HG03432 (cell line): ENCODE results near the gene KRT12.
"Not testable (repeated sequence)": the region's sequence is repeated elsewhere in the genome, so short reads cannot be mapped to it uniquely, and the experiment has no call there.

Experiments used
- ATAC-seq: cut with Tn5 transposase; IDR thresholded peaks from one replicate; pipeline ENCODE4 v1.9.1; 2021; ENCODE audit warnings: mild to moderate bottlenecking, moderate library complexity; ENCODE audit not compliant: unreplicated experiment

Gene KRT12

DNA sequence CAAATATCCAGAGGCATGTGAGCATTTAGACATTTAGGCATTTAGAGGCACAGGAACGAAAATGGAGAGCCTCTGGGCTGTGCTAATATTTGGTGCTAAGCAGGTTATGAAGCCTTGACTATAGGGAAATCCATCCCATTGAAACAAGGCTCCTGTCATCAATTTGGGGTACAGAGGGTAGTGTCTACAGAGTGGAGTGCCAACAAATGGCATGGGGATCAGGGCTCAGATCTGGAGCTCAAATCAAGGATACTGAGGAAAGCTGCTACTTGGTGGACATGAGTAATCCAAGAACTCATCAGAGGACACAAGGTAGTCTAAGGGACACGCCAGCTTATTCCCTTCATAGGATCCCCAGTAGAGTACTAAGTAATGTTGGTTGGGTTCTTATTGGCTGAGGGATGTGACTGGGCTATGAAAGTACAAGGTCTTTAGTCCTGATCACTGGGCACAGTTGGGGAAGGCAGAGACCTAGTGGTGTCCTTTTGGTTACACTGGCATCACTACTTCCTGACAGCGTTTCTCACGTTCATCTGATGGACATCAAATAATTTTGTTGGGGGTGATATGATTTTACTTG is 49.8 kb downstream of the KRT12 start:
- no peak for ATAC-seq

DNA sequence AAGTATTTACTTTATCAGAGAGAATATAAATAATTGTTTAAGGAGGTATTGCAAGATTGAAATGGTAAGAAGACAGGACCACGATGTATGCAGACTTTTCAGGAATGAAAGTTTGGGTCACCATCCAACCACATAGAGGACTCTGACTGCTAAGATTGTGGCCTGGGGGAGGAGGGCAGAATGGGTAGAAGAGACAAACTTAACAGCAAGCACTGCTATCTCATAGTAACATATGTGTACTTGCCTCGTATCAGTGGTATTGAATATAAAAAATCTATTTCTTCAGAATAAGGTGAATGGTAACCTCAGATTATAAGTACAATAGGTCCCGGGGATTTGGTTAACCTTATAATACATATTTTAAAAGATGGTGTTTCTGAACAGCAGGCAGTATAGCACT is 50.5 kb downstream of the KRT12 start:
- no peak for ATAC-seq

DNA sequence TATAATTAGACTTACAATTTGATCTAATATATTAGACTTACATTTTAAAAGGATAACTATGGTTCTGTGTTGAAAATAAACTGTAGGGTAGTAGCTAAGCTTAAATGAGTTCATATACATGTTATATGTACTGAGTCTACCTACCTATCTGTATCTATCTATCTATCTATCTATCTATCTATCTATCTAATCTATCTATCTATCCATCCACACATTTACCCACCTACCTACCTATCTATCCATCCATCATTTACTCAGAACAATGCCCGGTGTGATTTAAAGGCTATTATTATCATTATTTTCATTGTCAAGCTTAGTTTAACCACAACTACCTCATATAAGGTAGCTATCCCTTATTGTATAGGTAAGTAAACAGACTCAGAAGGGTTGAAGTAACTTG is 51.6 kb downstream of the KRT12 start:
- ATAC-seq, result no peak

DNA sequence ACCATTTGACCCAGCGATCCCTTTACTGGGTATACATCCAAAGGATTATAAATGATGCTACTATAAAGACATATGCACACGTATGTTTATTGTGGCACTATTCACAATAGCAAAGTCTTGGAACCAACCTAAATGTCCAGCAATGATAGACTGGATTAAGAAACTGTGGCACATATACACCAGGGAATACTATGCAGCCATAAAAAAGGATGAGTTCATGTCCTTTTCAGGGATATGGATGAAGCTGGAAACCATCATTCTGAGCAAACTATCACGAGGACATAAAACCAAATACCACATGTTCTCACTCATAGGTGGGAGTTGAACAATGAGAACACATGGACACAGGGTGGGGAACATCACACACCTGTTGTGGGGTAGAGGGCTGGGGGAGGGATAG is 52.4 kb downstream of the KRT12 start:
- ATAC-seq, result not testable (repeated sequence)

DNA sequence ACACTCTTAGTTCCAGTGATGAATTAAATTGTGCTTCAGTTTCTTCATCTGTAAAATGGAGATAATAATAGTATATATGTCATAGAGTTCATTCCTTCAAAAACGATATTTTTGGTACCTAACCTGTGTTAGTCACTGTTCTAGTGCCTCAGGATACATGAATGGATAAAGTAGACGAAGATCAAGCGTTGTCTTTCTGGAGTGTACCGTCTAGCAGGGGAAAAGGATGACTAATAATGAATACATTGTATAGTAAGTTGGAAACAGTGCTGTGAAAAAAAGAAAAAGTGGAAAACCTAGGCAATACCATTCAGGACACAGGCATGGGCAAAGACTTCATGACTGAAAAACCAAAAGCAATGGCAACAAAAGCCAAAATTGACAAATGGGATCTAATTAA is 53.2 kb downstream of the KRT12 start:
- ATAC-seq, result no peak

DNA sequence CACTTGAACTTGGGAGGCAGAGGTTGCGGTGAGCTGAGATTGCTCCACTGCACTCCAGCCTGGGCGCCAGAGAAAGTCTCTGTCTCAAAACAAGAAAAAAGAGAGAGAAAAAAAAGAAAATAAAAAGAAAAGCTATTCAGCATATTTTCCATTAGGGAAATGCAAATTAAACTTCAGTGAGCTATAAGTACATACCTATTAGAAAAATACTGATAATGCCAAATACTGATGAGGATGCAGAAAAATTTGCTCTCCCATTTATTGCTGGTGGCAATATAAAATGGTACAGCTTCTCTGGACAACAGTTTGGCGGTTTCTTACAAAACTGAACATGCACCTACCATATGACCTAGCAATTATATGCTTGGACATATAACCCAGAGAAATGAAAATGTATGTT is 54.4 kb downstream of the KRT12 start:
- ATAC-seq, result no peak
